BJ (cell line): ENCODE data around the gene FLVCR1. TPM values are rescaled to one million over a fixed set of nuclear protein-coding genes. Genes with fewer than 3 reads are reported as not detected.

Source experiments
- CTCF ChIA-PET: fragments of 350-600 bp; formaldehyde crosslinking; extraction: SDS; loops from one replicate; lab custom pipeline; 2021; ENCODE audit warnings: antibody characterized with exemption, inconsistent platforms; lab: Yijun Ruan, JAX
- POLR2A ChIA-PET: fragments of 300-600 bp; sonication (Branson Sonifier 250); formaldehyde crosslinking; extraction: SDS; loops from one replicate; lab custom pipeline; 2021; ENCODE audit warnings: antibody characterized with exemption; lab: Charles Lee
- DNase-seq: peaks from one replicate; pipeline ENCODE4 v3.0.0-alpha.2; 2011; ENCODE audit warnings: low read depth
- H3K27me3 ChIP-seq: 2 replicates; pipeline ENCODE4 v1.6.0; 2011; ENCODE audit warnings: low read length; ENCODE audit not compliant: control insufficient read depth, insufficient read depth
- H3K36me3 ChIP-seq: 2 replicates; pipeline ENCODE4 v1.5.1; 2011; ENCODE audit warnings: low read length; ENCODE audit not compliant: control insufficient read depth, insufficient read depth
- H3K4me3 ChIP-seq: 2 replicates; pipeline ENCODE4 v1.5.1; 2011; ENCODE audit warnings: low read depth, mild to moderate bottlenecking, control low read depth, low read length
- CTCF ChIP-seq: IDR thresholded peaks from 2 replicates; pipeline ENCODE4 v1.5.1; 2011; ENCODE audit warnings: low read depth, mild to moderate bottlenecking, control low read depth, inconsistent platforms, low read length, moderate library complexity; ENCODE audit not compliant: insufficient read depth
- polyA plus RNA-seq: library from polyadenylated mRNA; depleted of rRNA; stranded (reverse); fragments of >200 nt; gene quantifications from 2 replicates; pipeline ENCODE4 v1.2.3, GENCODE V29; 2011

The FLVCR1 gene
- polyA plus RNA-seq, 1 experiment: 0.88 TPM

- Histone ChIP-seq H3K27me3 (peaks cover 2% of the 10 kb centered on the region; the same call in 1 of the 2 replicates), H3K4me3 (no peak overlapping the region), H3K36me3 (no peaks in the 10 kb centered on the region)
- no peak for DNase-seq
- ChIA-PET CTCF (no interaction called here), POLR2A (no interaction called here)
- TF ChIP-seq CTCF: no peak
Observed at GRCh38 chr1:212941452-212941851, 83.4 kb downstream of the FLVCR1 start.

GRCh38 chr1:212942679-212943392 is 84.8 kb downstream of the FLVCR1 start:
- Histone ChIP-seq H3K27me3 (no peaks in the 10 kb centered on the region), H3K4me3 (no peak overlapping the region), H3K36me3 (no peaks in the 10 kb centered on the region)
- no peak for DNase-seq
- TF ChIP-seq CTCF: no peak
- ChIA-PET CTCF (no interaction called here), POLR2A (no interaction called here)

GRCh38 chr1:212943393-212943710 is 85.3 kb downstream of the FLVCR1 start:
- no peak overlapping the region for H3K4me3 ChIP-seq
- ChIA-PET CTCF (no interaction called here), POLR2A (no interaction called here)
- TF ChIP-seq CTCF: no peak
- H3K36me3 ChIP-seq: no peaks in the 10 kb centered on the region
- no peak for DNase-seq
- H3K27me3 ChIP-seq: no peaks in the 10 kb centered on the region

GRCh38 chr1:212944229-212944901 is 86.3 kb downstream of the FLVCR1 start:
- no peak overlapping the region for H3K4me3 ChIP-seq
- no peak for TF ChIP-seq CTCF
- H3K27me3 ChIP-seq: no peaks in the 10 kb centered on the region
- DNase-seq: no peak
- CTCF ChIA-PET: no interaction called here
- POLR2A ChIA-PET: no interaction called here
- H3K36me3 ChIP-seq: no peaks in the 10 kb centered on the region

GRCh38 chr1:212945056-212945455 is 87.0 kb downstream of the FLVCR1 start:
- no peak for DNase-seq
- Histone ChIP-seq H3K27me3 (peaks cover 2% of the 10 kb centered on the region), H3K36me3 (no peaks in the 10 kb centered on the region), H3K4me3 (no peak overlapping the region)
- TF ChIP-seq CTCF: no peak
- ChIA-PET CTCF (no interaction called here), POLR2A (interaction anchor here (0.7 kb wide), 1 partner anchor 26 kb away, joined by 6 read pairs; no protein-coding TSS in a partner anchor)
